HEK293T (cell line): ENCODE data around the gene REXO1.

Source experiments
- CTCF ChIA-PET: fragments of 350-600 bp; formaldehyde crosslinking; extraction: SDS; loops from one replicate; lab custom pipeline; 2021; ENCODE audit warnings: antibody characterized with exemption, inconsistent platforms; lab: Yijun Ruan, JAX
- POLR2A ChIA-PET: fragments of 350-600 bp; formaldehyde crosslinking; extraction: SDS; loops from one replicate; lab custom pipeline; 2020; ENCODE audit warnings: antibody characterized with exemption, inconsistent platforms; lab: Yijun Ruan, JAX
- DNase-seq: peaks from one replicate; pipeline ENCODE4 v3.0.0; 2012; ENCODE audit warnings: mixed read lengths; ENCODE audit errors: extremely low spot score
- ARNT ChIP-seq: fragments of 450-650 bp; IDR thresholded peaks from 2 replicates; pipeline ENCODE4 v1.6.1; 2017; ENCODE audit warnings: mild to moderate bottlenecking
- BHLHE40 ChIP-seq: fragments of 450-650 bp; IDR thresholded peaks from 2 replicates; pipeline ENCODE4 v1.6.1; 2016; ENCODE audit warnings: mild to moderate bottlenecking, moderate library complexity, borderline replicate concordance
- CTBP1 ChIP-seq: fragments of 450-650 bp; IDR thresholded peaks from 2 replicates; pipeline ENCODE4 v1.6.1; 2016; ENCODE audit warnings: borderline replicate concordance
- ELF4 ChIP-seq: fragments of 450-650 bp; IDR thresholded peaks from 2 replicates; pipeline ENCODE4 v1.6.1; 2017; ENCODE audit warnings: antibody characterized with exemption
- FOXA1 ChIP-seq: fragments of 450-650 bp; IDR thresholded peaks from 2 replicates; pipeline ENCODE4 v1.6.1; 2016; ENCODE audit warnings: mild to moderate bottlenecking
- FOXK2 ChIP-seq: fragments of 450-650 bp; IDR thresholded peaks from 2 replicates; pipeline ENCODE4 v1.6.1; 2016; ENCODE audit warnings: mild to moderate bottlenecking
- FOXM1 ChIP-seq: fragments of 450-650 bp; IDR thresholded peaks from 2 replicates; pipeline ENCODE4 v1.6.1; 2017; ENCODE audit warnings: mild to moderate bottlenecking, borderline replicate concordance
- HDGF ChIP-seq: fragments of 450-650 bp; IDR thresholded peaks from 2 replicates; pipeline ENCODE4 v1.6.1; 2017; ENCODE audit warnings: antibody characterized with exemption, borderline replicate concordance
- L3MBTL2 ChIP-seq: fragments of 450-650 bp; conservative IDR thresholded peaks from 2 replicates; pipeline ENCODE4 v1.6.1; 2016; ENCODE audit warnings: mild to moderate bottlenecking
- LEF1 ChIP-seq: fragments of 450-650 bp; IDR thresholded peaks from 2 replicates; pipeline ENCODE4 v1.6.1; 2017; ENCODE audit warnings: mild to moderate bottlenecking, borderline replicate concordance
- NFRKB ChIP-seq: fragments of 450-650 bp; IDR thresholded peaks from 2 replicates; pipeline ENCODE4 v1.6.1; 2016; ENCODE audit warnings: mild to moderate bottlenecking, moderate library complexity
- SP1 ChIP-seq: fragments of 450-650 bp; IDR thresholded peaks from 2 replicates; pipeline ENCODE4 v1.6.1; 2017
- SUZ12 ChIP-seq: fragments of 450-650 bp; IDR thresholded peaks from 2 replicates; pipeline ENCODE4 v1.6.1; 2016; ENCODE audit warnings: mild to moderate bottlenecking
- TARDBP ChIP-seq: fragments of 450-650 bp; IDR thresholded peaks from 2 replicates; pipeline ENCODE4 v1.6.1; 2016
- ZNF384 ChIP-seq: fragments of 450-650 bp; IDR thresholded peaks from 2 replicates; pipeline ENCODE4 v1.6.1; 2016
- TF ChIP-seq, protein P1 (sequence below): fragments of 450-650 bp; IDR thresholded peaks from 2 replicates; pipeline ENCODE4 v1.6.1; 2016

Gene REXO1

DNA sequence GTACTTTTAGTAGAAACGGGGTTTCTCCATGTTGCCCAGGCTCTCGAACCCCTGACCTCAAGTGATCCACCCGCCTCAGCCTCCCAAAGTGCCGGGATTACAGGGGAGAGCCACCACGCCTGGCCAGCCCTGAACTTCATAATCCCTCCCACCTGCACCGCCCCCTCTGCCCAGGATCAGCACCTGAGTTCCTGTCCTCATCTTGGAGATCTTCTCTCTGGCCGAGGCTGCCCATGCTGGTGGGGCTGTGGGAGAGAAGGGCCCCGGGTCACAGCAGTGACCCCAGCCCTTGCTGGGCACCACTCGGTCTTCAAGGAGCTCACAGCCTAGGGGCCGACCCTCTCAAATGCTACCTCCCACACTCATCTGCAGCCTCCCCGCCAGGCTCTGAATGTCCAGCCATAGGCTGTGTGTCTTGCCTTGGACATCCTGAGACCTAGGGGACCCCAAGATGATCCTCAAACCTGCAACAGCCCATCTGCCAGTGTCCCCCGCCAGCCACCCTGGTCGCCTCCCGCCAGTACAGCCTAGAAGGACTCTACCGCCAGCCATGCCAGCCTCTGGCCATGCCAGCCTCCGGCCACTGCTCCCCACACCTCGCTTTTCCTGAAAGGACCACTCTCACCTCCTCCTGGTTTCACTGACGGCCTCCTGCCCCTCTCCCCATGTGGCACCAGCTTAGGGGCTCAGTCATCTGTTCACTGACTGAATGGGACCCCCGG is 37.7 kb downstream of the REXO1 start:
- TF ChIP-seq FOXA1 = no peak
- no peak for TF ChIP-seq CTBP1
- TF ChIP-seq SP1 = no peak
- no peak for TF ChIP-seq FOXM1
- no peak for TF ChIP-seq TARDBP
- TF ChIP-seq NFRKB = no peak
- no peak for TF ChIP-seq ZNF384
- TF ChIP-seq ELF4 = no peak
- TF ChIP-seq SUZ12 = no peak
- no peak for TF ChIP-seq L3MBTL2
- TF ChIP-seq, protein P1, sequence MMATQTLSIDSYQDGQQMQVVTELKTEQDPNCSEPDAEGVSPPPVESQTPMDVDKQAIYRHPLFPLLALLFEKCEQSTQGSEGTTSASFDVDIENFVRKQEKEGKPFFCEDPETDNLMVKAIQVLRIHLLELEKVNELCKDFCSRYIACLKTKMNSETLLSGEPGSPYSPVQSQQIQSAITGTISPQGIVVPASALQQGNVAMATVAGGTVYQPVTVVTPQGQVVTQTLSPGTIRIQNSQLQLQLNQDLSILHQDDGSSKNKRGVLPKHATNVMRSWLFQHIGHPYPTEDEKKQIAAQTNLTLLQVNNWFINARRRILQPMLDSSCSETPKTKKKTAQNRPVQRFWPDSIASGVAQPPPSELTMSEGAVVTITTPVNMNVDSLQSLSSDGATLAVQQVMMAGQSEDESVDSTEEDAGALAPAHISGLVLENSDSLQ = no peak
- no peak for TF ChIP-seq BHLHE40
- CTCF ChIA-PET = interaction anchor here (0.5 to 2.5 kb wide), 3 partner anchors 16 to 1316 kb away, joined by 3 to 8 read pairs (median 8); no protein-coding TSS in a partner anchor
- no peak for DNase-seq
- POLR2A ChIA-PET = interaction anchor here (0.6 kb wide), 1 partner anchor 103 kb away, joined by 3 read pairs; no protein-coding TSS in a partner anchor

DNA sequence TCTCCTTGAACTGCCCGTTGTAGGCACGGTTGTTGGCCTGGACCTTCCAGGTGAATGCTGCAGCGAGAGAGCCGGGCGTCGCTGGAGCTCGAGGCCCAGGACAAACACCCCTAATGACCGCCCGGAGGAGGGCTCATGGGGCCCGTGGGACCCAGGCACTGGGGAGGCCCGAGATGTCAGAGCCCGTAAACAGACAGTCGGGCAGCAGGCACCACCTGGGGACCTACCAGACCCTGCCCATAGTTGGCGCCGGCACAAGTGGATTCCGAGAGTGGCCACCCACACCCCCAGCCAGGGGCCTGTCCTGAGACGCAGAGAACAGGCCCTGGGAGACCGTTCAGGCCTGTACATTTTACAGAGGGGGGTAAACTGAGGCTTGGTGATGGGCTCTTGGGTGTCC is 38.6 kb downstream of the REXO1 start:
- TF ChIP-seq BHLHE40 = no peak
- TF ChIP-seq SP1 = no peak
- TF ChIP-seq L3MBTL2 = no peak
- no peak for TF ChIP-seq CTBP1
- TF ChIP-seq FOXM1 = no peak
- TF ChIP-seq TARDBP = no peak
- TF ChIP-seq HDGF = no peak
- TF ChIP-seq FOXK2 = no peak
- TF ChIP-seq ELF4 = no peak
- TF ChIP-seq ZNF384 = no peak
- no peak for TF ChIP-seq LEF1
- TF ChIP-seq NFRKB = no peak
- no peak for TF ChIP-seq ARNT
- TF ChIP-seq SUZ12 = no peak
- TF ChIP-seq, protein P1 = no peak
- DNase-seq = no peak
- CTCF ChIA-PET = interaction anchor here (0.6 to 2.5 kb wide), 2 partner anchors 16 to 265 kb away, joined by 8 read pairs; no protein-coding TSS in a partner anchor
- POLR2A ChIA-PET = no interaction called here

DNA sequence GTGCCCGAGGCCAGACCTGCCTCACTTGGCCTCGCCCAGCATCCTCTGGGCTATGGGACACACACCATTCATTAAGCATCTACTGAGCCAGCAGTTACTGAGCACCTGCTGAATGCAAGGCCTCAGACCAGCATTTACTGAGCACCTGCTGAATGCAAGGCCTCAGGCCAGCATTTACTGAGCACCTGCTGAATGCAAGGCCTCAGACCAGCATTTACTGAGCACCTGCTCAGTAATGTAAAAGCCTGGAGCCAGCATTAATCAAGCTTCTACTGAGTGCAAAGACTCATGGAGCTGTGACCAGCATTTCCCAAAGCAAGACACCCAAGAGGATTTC is 39.9 kb downstream of the REXO1 start:
- DNase-seq = no peak
- ChIA-PET POLR2A (no interaction called here), CTCF (no interaction called here)
- TF ChIP-seq L3MBTL2 = no peak
- no peak for TF ChIP-seq SP1
- no peak for TF ChIP-seq ARNT
- no peak for TF ChIP-seq BHLHE40
- TF ChIP-seq, protein P1 = no peak
- TF ChIP-seq ELF4 = no peak
- no peak for TF ChIP-seq NFRKB
- no peak for TF ChIP-seq CTBP1
- no peak for TF ChIP-seq FOXA1
- TF ChIP-seq HDGF = no peak
- TF ChIP-seq TARDBP = no peak

DNA sequence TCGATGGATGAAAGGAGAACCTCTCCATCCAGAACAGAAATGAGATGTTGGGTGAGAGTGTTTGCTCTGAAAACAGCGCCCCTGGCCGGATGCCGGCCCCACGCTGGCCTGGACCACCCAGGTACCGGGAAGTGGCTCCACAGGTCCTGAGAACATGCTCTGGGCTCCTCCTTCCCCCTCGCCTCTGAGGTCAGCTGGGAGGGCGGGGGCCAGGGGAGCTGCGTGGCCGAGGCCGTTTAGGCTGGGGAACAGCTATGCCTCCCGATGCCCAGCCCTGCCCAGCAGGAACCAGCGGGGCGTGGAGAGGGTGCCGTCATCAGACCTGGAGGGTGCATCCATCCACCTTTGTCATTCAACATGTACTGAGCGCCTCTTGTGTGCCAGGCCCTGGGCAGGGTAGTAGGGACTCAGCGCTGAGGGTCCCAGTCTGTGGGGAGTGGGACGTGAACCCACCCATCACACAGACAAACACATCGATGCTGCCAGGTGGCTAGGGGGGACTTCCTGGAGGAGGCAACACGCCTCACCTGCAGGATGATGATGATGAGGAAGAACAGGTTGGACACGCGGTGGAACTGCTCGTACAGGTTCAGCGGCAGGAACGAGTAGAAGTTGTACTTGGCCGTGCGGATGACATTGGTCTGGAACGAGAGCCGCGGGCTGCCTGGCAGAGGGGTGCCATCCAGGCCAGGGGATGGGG is 40.4 kb downstream of the REXO1 start:
- POLR2A ChIA-PET = no interaction called here
- CTCF ChIA-PET = no interaction called here
- DNase-seq = no peak
- no peak for TF ChIP-seq CTBP1
- no peak for TF ChIP-seq ARNT
- no peak for TF ChIP-seq BHLHE40
- TF ChIP-seq ELF4 = no peak
- no peak for TF ChIP-seq SUZ12
- TF ChIP-seq NFRKB = no peak
- TF ChIP-seq LEF1 = no peak
- TF ChIP-seq L3MBTL2 = no peak
- no peak for TF ChIP-seq TARDBP
- no peak for TF ChIP-seq FOXM1
- no peak for TF ChIP-seq HDGF
- no peak for TF ChIP-seq FOXA1
- TF ChIP-seq, protein P1 = no peak
- no peak for TF ChIP-seq ZNF384
- TF ChIP-seq SP1 = no peak
